H9 (cell line): ENCODE results near the gene C13orf46. TPM values are rescaled to one million over a fixed set of nuclear protein-coding genes. Genes with fewer than 3 reads are reported as not detected.

Experiments used
- DNase-seq: peaks from one replicate; pipeline ENCODE4 v3.0.0-alpha.2; 2017
- H2AFZ ChIP-seq: one replicate; pipeline ENCODE4 v1.6.1; 2013; ENCODE audit warnings: mild to moderate bottlenecking, low read length, control low read depth, moderate library complexity
- H2AK5ac ChIP-seq: 2 replicates; pipeline ENCODE4 v1.6.1; 2013; ENCODE audit warnings: low read length, control low read depth, mixed read lengths; ENCODE audit not compliant: insufficient read length
- H2BK120ac ChIP-seq: one replicate; pipeline ENCODE4 v1.6.1; 2013; ENCODE audit warnings: low read depth, mild to moderate bottlenecking, low read length, control low read depth, inconsistent platforms; ENCODE audit not compliant: poor library complexity, severe bottlenecking
- H2BK12ac ChIP-seq: 2 replicates; pipeline ENCODE4 v1.6.1; 2013; ENCODE audit warnings: low read length, control low read depth, mixed read lengths, low read depth; ENCODE audit not compliant: insufficient read length
- H2BK15ac ChIP-seq: 2 replicates; pipeline ENCODE4 v1.6.1; 2013; ENCODE audit warnings: low read depth, low read length, control low read depth
- H2BK20ac ChIP-seq: one replicate; pipeline ENCODE4 v1.6.1; 2013; ENCODE audit warnings: low read depth, mild to moderate bottlenecking, low read length, control low read depth, inconsistent platforms; ENCODE audit not compliant: poor library complexity, severe bottlenecking
- H2BK5ac ChIP-seq: 2 replicates; pipeline ENCODE4 v1.6.1; 2013; ENCODE audit warnings: low read length, control low read depth, mixed read lengths; ENCODE audit not compliant: insufficient read length
- H3K14ac ChIP-seq: 2 replicates; pipeline ENCODE4 v1.6.1; 2013; ENCODE audit warnings: low read length, control low read depth; ENCODE audit not compliant: insufficient read depth
- H3K18ac ChIP-seq: 2 replicates; pipeline ENCODE4 v1.6.1; 2013; ENCODE audit warnings: low read depth, mild to moderate bottlenecking, mixed read lengths, low read length, control low read depth; ENCODE audit not compliant: insufficient read length
- H3K23ac ChIP-seq: 2 replicates; pipeline ENCODE4 v1.6.1; 2013; ENCODE audit warnings: low read length, control low read depth, mixed read lengths, low read depth; ENCODE audit not compliant: insufficient read length
- H3K23me2 ChIP-seq: 2 replicates; pipeline ENCODE4 v1.6.1; 2013; ENCODE audit warnings: low read depth, mild to moderate bottlenecking, mixed read lengths, low read length, control low read depth; ENCODE audit not compliant: insufficient read length, poor library complexity, severe bottlenecking
- H3K27ac ChIP-seq: 2 replicates; pipeline ENCODE4 v1.5.1; 2013; ENCODE audit warnings: low read length, control low read depth, mixed read lengths, low read depth; ENCODE audit not compliant: insufficient read length
- H3K27me3 ChIP-seq: 2 replicates; pipeline ENCODE4 v1.6.1; 2013; ENCODE audit warnings: low read length, control low read depth, inconsistent platforms; ENCODE audit not compliant: insufficient read depth
- H3K4ac ChIP-seq: 2 replicates; pipeline ENCODE4 v1.6.1; 2013; ENCODE audit warnings: low read depth, mild to moderate bottlenecking, control low read depth, inconsistent platforms, low read length, moderate library complexity
- H3K4me1 ChIP-seq: 2 replicates; pipeline ENCODE4 v1.6.1; 2013; ENCODE audit warnings: low read length, control low read depth, inconsistent platforms; ENCODE audit not compliant: insufficient read depth
- H3K4me2 ChIP-seq: 2 replicates; pipeline ENCODE4 v1.6.1; 2013; ENCODE audit warnings: low read length, control low read depth, mixed read lengths; ENCODE audit not compliant: insufficient read length, insufficient read depth
- H3K56ac ChIP-seq: 2 replicates; pipeline ENCODE4 v1.6.1; 2013; ENCODE audit warnings: low read depth, mild to moderate bottlenecking, mixed read lengths, low read length, control low read depth; ENCODE audit not compliant: insufficient read length
- H3K79me1 ChIP-seq: 2 replicates; pipeline ENCODE4 v1.6.1; 2013; ENCODE audit warnings: low read depth, mild to moderate bottlenecking, moderate library complexity, low read length, control low read depth, inconsistent platforms; ENCODE audit not compliant: insufficient read depth, poor library complexity, severe bottlenecking
- H3K79me2 ChIP-seq: 2 replicates; pipeline ENCODE4 v1.6.1; 2013; ENCODE audit warnings: low read length, control low read depth, inconsistent platforms; ENCODE audit not compliant: insufficient read depth
- H3K9ac ChIP-seq: 2 replicates; pipeline ENCODE4 v1.6.1; 2013; ENCODE audit warnings: low read length, control low read depth, mixed read lengths; ENCODE audit not compliant: insufficient read length; ENCODE audit errors: extremely low read depth
- H3K9me3 ChIP-seq: one replicate; pipeline ENCODE4 v1.6.1; 2013; ENCODE audit warnings: low read depth, low read length, inconsistent platforms; ENCODE audit not compliant: control insufficient read depth
- H3T11ph ChIP-seq: one replicate; pipeline ENCODE4 v1.6.1; 2013; ENCODE audit warnings: mild to moderate bottlenecking, low read length, control low read depth, inconsistent platforms
- H4K20me1 ChIP-seq: one replicate; pipeline ENCODE4 v1.6.1; 2013; ENCODE audit not compliant: control insufficient read depth, insufficient read length, insufficient read depth
- H4K5ac ChIP-seq: 2 replicates; pipeline ENCODE4 v1.6.1; 2013; ENCODE audit warnings: low read depth, mild to moderate bottlenecking, mixed read lengths, low read length, control low read depth; ENCODE audit not compliant: insufficient read length
- H4K8ac ChIP-seq: replicated peaks from 2 replicates; pipeline ENCODE4 v1.6.1; 2013; ENCODE audit warnings: low read length, control low read depth, mixed read lengths, low read depth; ENCODE audit not compliant: insufficient read length
- H4K91ac ChIP-seq: 2 replicates; pipeline ENCODE4 v1.6.1; 2013; ENCODE audit warnings: low read depth, mild to moderate bottlenecking, moderate library complexity, mixed read lengths, low read length, control low read depth; ENCODE audit not compliant: insufficient read length
- H3K27ac Mint-ChIP-seq, 3 experiments: 2 replicates in 2 of 3; 3 replicates in 1 of 3; pipeline ENCODE4 v1.8.0; 2020 to 2021; ENCODE audit warnings: mixed read lengths in 3 of 3, mild to moderate bottlenecking in 1 of 3, moderate library complexity in 1 of 3
- H3K27me3 Mint-ChIP-seq: 2 replicates; pipeline ENCODE4 v1.8.0; 2021; ENCODE audit warnings: low read depth, mild to moderate bottlenecking, moderate library complexity, mixed read lengths
- H3K36me3 Mint-ChIP-seq, 3 experiments: 2 replicates in 2 of 3; 3 replicates in 1 of 3; pipeline ENCODE4 v1.8.0; 2020 to 2021; ENCODE audit warnings: low read depth in 3 of 3, mixed read lengths in 3 of 3; ENCODE audit not compliant: insufficient read depth in 1 of 3
- H3K4me1 Mint-ChIP-seq, 2 experiments: 2 replicates each; pipeline ENCODE4 v1.8.0; 2020; ENCODE audit warnings: mixed read lengths in 2 of 2
- H3K4me3 Mint-ChIP-seq, 2 experiments: 2 replicates in 1 of 2; 3 replicates in 1 of 2; pipeline ENCODE4 v1.8.0; 2020 to 2021; ENCODE audit warnings: mild to moderate bottlenecking in 2 of 2, mixed read lengths in 2 of 2, moderate library complexity in 1 of 2
- H3K9me3 Mint-ChIP-seq, 2 experiments: 2 replicates in 1 of 2; 3 replicates in 1 of 2; pipeline ENCODE4 v1.8.0; 2020; ENCODE audit warnings: mild to moderate bottlenecking in 2 of 2, mixed read lengths in 2 of 2, moderate library complexity in 1 of 2
- WGBS: extraction: QIAGEN DNeasy Blood & Tissue Kit; methylation state at CpG from one replicate; pipeline ENCODE4 v1.1.7; 2013; ENCODE audit warnings: missing lambda C conversion rate, low lambda C conversion rate, mixed read lengths; ENCODE audit not compliant: insufficient read length; ENCODE audit errors: extremely low coverage; 5-methylcytosine and 5-hydroxymethylcytosine counted together
- total RNA-seq: library from RNA; stranded (reverse); gene quantifications from 2 replicates; pipeline ENCODE4 v1.2.1, GENCODE V29; 2021
- TF ChIP-seq, protein P1 (sequence below): fragments of 200-600 bp; sonication (generic); conservative IDR thresholded peaks from 3 replicates; pipeline ENCODE4 v1.8.0; 2021; ENCODE audit warnings: antibody characterized with exemption, mild to moderate bottlenecking

Gene C13orf46
- total RNA-seq, 1 experiment from 2014 or later: 0.55 TPM

DNA sequence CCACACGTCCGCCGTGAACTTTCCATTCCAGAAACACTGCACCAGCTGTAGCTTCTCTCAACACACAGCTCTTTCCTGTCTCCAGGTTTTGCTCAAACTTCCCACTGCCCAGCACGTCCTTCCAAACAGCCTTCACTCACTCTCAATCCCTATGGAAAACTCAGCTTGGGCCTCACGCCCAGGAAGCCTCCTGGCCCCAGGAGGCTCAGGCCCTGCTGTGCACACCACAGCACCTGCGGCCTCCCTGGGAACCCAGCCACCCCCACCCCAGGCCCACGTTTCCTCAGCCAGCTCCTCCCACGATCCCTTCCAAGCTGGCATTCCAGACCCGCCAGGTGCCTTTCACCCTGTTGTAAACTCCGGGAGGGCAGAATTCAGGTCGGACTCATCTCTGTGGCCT is 35.2 kb downstream of the C13orf46 start:
- DNase-seq: no peak
- Histone ChIP-seq H4K5ac (no peak overlapping the region), H3K14ac (no peak overlapping the region), H2AK5ac (no peak overlapping the region), H2AFZ (no peak overlapping the region), H3K27ac (no peak overlapping the region), H4K8ac (no peak overlapping the region), H2BK12ac (no peak overlapping the region), H3K23ac (no peak overlapping the region), H3K79me1 (no peaks in the 10 kb centered on the region), H3K56ac (no peak overlapping the region), H2BK5ac (no peak overlapping the region), H3K9ac (no peak overlapping the region), H4K91ac (no peak overlapping the region), H3K18ac (no peak overlapping the region), H3K4ac (no peak overlapping the region), H3K9me3 (no peaks in the 10 kb centered on the region), H3K4me2 (no peak overlapping the region), H2BK15ac (no peak overlapping the region), H2BK120ac (no peak overlapping the region), H3K79me2 (no peaks in the 10 kb centered on the region), H3K23me2 (no peaks in the 10 kb centered on the region), H3K4me1 (no peaks in the 10 kb centered on the region), H4K20me1 (no peaks in the 10 kb centered on the region), H3T11ph (no peak overlapping the region), H3K27me3 (no peaks in the 10 kb centered on the region), H2BK20ac (no peak overlapping the region)
- TF ChIP-seq, protein P1, sequence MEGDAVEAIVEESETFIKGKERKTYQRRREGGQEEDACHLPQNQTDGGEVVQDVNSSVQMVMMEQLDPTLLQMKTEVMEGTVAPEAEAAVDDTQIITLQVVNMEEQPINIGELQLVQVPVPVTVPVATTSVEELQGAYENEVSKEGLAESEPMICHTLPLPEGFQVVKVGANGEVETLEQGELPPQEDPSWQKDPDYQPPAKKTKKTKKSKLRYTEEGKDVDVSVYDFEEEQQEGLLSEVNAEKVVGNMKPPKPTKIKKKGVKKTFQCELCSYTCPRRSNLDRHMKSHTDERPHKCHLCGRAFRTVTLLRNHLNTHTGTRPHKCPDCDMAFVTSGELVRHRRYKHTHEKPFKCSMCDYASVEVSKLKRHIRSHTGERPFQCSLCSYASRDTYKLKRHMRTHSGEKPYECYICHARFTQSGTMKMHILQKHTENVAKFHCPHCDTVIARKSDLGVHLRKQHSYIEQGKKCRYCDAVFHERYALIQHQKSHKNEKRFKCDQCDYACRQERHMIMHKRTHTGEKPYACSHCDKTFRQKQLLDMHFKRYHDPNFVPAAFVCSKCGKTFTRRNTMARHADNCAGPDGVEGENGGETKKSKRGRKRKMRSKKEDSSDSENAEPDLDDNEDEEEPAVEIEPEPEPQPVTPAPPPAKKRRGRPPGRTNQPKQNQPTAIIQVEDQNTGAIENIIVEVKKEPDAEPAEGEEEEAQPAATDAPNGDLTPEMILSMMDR: no peak
- Mint-ChIP-seq H3K36me3 (no peaks in the 10 kb centered on the region), H3K4me1 (peaks cover 11 to 13% of the 10 kb centered on the region in 2 experiments), H3K27me3 (no peaks in the 10 kb centered on the region; the same call in none of the 2 replicates), H3K4me3 (no peak overlapping the region), H3K9me3 (no peaks in the 10 kb centered on the region), H3K27ac (peak overlapping the region in 2 of 3 experiments; percentile 5 to 22; a peak in 3 of 7 replicates)
- whole genome bisulfite sequencing: no CpG with 5 or more reads among the region's 11 CpGs
